Caco-2 (cell line): ENCODE data around the gene CDK2AP2. TPM values are rescaled to one million over a fixed set of nuclear protein-coding genes. Genes with fewer than 3 reads are reported as not detected.
A peak's percentile ranks its signal among the peaks of the same experiment; 100 is the strongest.

ENCODE experiments used
- BruUV-seq: library from RNA; stranded (reverse); fragments of 400-500 nt; replicated peaks from 2 replicates; lab custom pipeline; 2021; lab: Mats Ljungman, UMichigan
- CTCF ChIA-PET: fragments of 300-600 bp; sonication (Branson Sonifier 250); formaldehyde crosslinking; loops from one replicate; lab custom pipeline; 2022; ENCODE audit warnings: antibody characterized with exemption; lab: Charles Lee
- POLR2A ChIA-PET: fragments of 300-600 bp; sonication (Branson Sonifier 250); formaldehyde crosslinking; loops from one replicate; lab custom pipeline; 2022; ENCODE audit warnings: antibody characterized with exemption; lab: Charles Lee
- DNase-seq, 2 experiments: peaks; one replicate each; pipeline versions ENCODE4 v3.0.0 to v3.0.0-alpha.2; 2020 to 2022
- H3K27me3 ChIP-seq: replicated peaks from 2 replicates; pipeline ENCODE4 v1.6.0; 2011; ENCODE audit warnings: low read length; ENCODE audit not compliant: control insufficient read depth, insufficient read depth
- H3K36me3 ChIP-seq: 2 replicates; pipeline ENCODE4 v1.5.1; 2011; ENCODE audit warnings: low read length; ENCODE audit not compliant: control insufficient read depth, insufficient read depth
- H3K4me1 ChIP-seq: fragments of 250-450 bp; sonication (Bioruptor Pico); 2 replicates; pipeline ENCODE4 v1.5.1; 2020; ENCODE audit warnings: mild to moderate bottlenecking
- H3K4me3 ChIP-seq: 2 replicates; pipeline ENCODE4 v1.5.1; 2011; ENCODE audit warnings: low read depth, mild to moderate bottlenecking, control low read depth, low read length
- H3K9me3 ChIP-seq: fragments of 250-450 bp; sonication (Bioruptor Pico); 2 replicates; pipeline ENCODE4 v1.5.1; 2020; ENCODE audit warnings: mild to moderate bottlenecking, moderate library complexity
- H3K27ac Mint-ChIP-seq: one replicate; pipeline ENCODE4 v1.8.0; 2022; ENCODE audit warnings: mixed read lengths; ENCODE audit not compliant: unreplicated experiment
- H3K27me3 Mint-ChIP-seq: one replicate; pipeline ENCODE4 v1.8.0; 2022; ENCODE audit warnings: mixed read lengths; ENCODE audit not compliant: insufficient read depth, unreplicated experiment
- H3K36me3 Mint-ChIP-seq: one replicate; pipeline ENCODE4 v1.8.0; 2022; ENCODE audit warnings: mild to moderate bottlenecking, mixed read lengths; ENCODE audit not compliant: insufficient read depth, unreplicated experiment
- H3K4me1 Mint-ChIP-seq: one replicate; pipeline ENCODE4 v1.8.0; 2022; ENCODE audit warnings: low read depth, mixed read lengths; ENCODE audit not compliant: unreplicated experiment
- H3K4me3 Mint-ChIP-seq: one replicate; pipeline ENCODE4 v1.8.0; 2022; ENCODE audit warnings: mild to moderate bottlenecking, moderate library complexity, mixed read lengths; ENCODE audit not compliant: unreplicated experiment
- H3K9me3 Mint-ChIP-seq: one replicate; pipeline ENCODE4 v1.8.0; 2022; ENCODE audit warnings: mixed read lengths; ENCODE audit not compliant: unreplicated experiment
- CTCF ChIP-seq, 2 experiments: fragments of 200-600 bp in 1 of 2; IDR thresholded peaks; 1 replicate in 1 of 2; 2 replicates in 1 of 2; pipeline versions ENCODE4 v1.5.1 to v1.8.0; 2011 to 2022; ENCODE audit warnings: antibody characterized with exemption in 1 of 2, control low read depth in 1 of 2, inconsistent platforms in 1 of 2, low read depth in 1 of 2, low read length in 1 of 2, mild to moderate bottlenecking in 1 of 2, moderate library complexity in 1 of 2; ENCODE audit not compliant: insufficient read depth in 1 of 2, severe bottlenecking in 1 of 2, unreplicated experiment in 1 of 2
- intact Hi-C: fragments of 100-400 bp; cut with micrococcal nuclease; formaldehyde crosslinking; loops from one replicate; pipeline ENCODE4 v1.10.0; 2022; ENCODE audit not compliant: unreplicated experiment
- total RNA-seq: library from RNA; stranded (reverse); gene quantifications from 2 replicates; pipeline ENCODE4 v1.2.3, GENCODE V29; 2022

The CDK2AP2 gene
- total RNA-seq, 1 experiment from 2014 or later, result 99.4 TPM

DNA sequence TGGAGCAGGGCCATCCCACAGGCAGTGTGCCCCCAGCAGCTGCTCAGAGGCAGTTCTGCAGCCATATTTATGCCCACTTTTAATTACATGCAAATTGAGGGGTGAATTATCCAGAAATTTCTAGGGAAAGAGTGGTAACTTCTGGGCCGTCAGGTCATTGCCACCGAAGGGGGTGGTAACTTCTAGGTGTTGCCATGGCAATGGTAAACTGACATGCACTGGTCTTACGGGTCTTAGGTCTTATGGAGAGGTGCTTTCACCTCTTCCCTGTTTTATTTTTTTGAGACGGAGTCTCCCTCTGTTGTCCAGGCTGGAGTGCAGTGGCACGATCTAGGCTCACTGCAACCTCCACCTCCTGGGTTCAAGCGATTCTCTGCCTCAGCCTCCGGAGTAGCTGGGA, 35.1 kb downstream of the CDK2AP2 start:
- no peak for TF ChIP-seq CTCF (IDR thresholded peaks at IDR 0.05; ENCODE audit: insufficient read depth in 1 of 2, low read depth in 1 of 2, low read length in 1 of 2, severe bottlenecking in 1 of 2, unreplicated experiment in 1 of 2)
- no peaks in the 10 kb centered on the region for H3K27me3 Mint-ChIP-seq
- H3K9me3 Mint-ChIP-seq, result no peaks in the 10 kb centered on the region
- H3K27ac Mint-ChIP-seq, result no peak overlapping the region
- Histone ChIP-seq H3K36me3 (no peaks in the 10 kb centered on the region), H3K4me1 (peaks cover 18% of the 10 kb centered on the region), H3K9me3 (no peaks in the 10 kb centered on the region), H3K27me3 (no peaks in the 10 kb centered on the region), H3K4me3 (no peak overlapping the region)
- peaks cover 7% of the 10 kb centered on the region for H3K4me1 Mint-ChIP-seq
- H3K36me3 Mint-ChIP-seq, result peaks cover 8% of the 10 kb centered on the region
- H3K4me3 Mint-ChIP-seq, result no peak overlapping the region
- ChIA-PET CTCF (interaction anchor here (0.7 kb wide), 1 partner anchor 52 kb away, joined by 4 read pairs; no protein-coding TSS in a partner anchor), POLR2A (no interaction called here)
- BruUV-seq, result no TSS peak
- no peak for DNase-seq
- intact Hi-C loops, result no loop called here

GRCh38 chr11:67470337-67471002, 37.5 kb downstream of the CDK2AP2 start:
- no TSS peak for BruUV-seq
- peak overlapping the region; percentile 94 for H3K4me3 Mint-ChIP-seq
- no peak for DNase-seq

GRCh38 chr11:67469508-67469811, 38.5 kb downstream of the CDK2AP2 start:
- CTCF ChIA-PET, result interaction anchor here (0.6 to 3.8 kb wide), 4 partner anchors 30 to 138 kb away, joined by 3 to 38 read pairs (median 4); partner anchors contain the start of genes GSTP1 and PPP1CA
- Histone ChIP-seq H3K27me3 (no peaks in the 10 kb centered on the region), H3K4me3 (peak overlapping the region; percentile 69), H3K36me3 (no peaks in the 10 kb centered on the region), H3K4me1 (peaks cover 20% of the 10 kb centered on the region), H3K9me3 (no peaks in the 10 kb centered on the region)
- Mint-ChIP-seq H3K36me3 (peaks cover 18% of the 10 kb centered on the region), H3K27me3 (no peaks in the 10 kb centered on the region), H3K4me3 (peak overlapping the region; percentile 94), H3K4me1 (peaks cover 20% of the 10 kb centered on the region), H3K27ac (peak overlapping the region; percentile 40), H3K9me3 (no peaks in the 10 kb centered on the region)
- DNase-seq, result no peak
- POLR2A ChIA-PET, result interaction anchor here (1.4 kb wide), 1 partner anchor 15 kb away, joined by 3 read pairs; no protein-coding TSS in a partner anchor
- no peak for TF ChIP-seq CTCF (IDR thresholded peaks at IDR 0.05; ENCODE audit: insufficient read depth in 1 of 2, low read depth in 1 of 2, low read length in 1 of 2, severe bottlenecking in 1 of 2, unreplicated experiment in 1 of 2)
- no TSS peak for BruUV-seq
- intact Hi-C loops, result loop anchor here (1.0 to 2.0 kb wide), 7 partner anchors 14 to 80 kb away; partner anchors contain the start of genes AIP, CDK2AP2, CORO1B and PPP1CA

More at GRCh38 chr11:67470337-67471002, 37.5 kb downstream of the CDK2AP2 start:
- Mint-ChIP-seq H3K27me3 (no peaks in the 10 kb centered on the region), H3K27ac (no peak overlapping the region), H3K9me3 (no peaks in the 10 kb centered on the region), H3K36me3 (peaks cover 13% of the 10 kb centered on the region), H3K4me1 (peaks cover 14% of the 10 kb centered on the region)
- Histone ChIP-seq H3K36me3 (no peaks in the 10 kb centered on the region), H3K9me3 (no peaks in the 10 kb centered on the region), H3K4me1 (peaks cover 16% of the 10 kb centered on the region), H3K4me3 (no peak overlapping the region), H3K27me3 (no peaks in the 10 kb centered on the region)
- no peak for TF ChIP-seq CTCF (IDR thresholded peaks at IDR 0.05; ENCODE audit: insufficient read depth in 1 of 2, low read depth in 1 of 2, low read length in 1 of 2, severe bottlenecking in 1 of 2, unreplicated experiment in 1 of 2)
- intact Hi-C loops, result no loop called here
- ChIA-PET CTCF (interaction anchor here (3.8 kb wide), 1 partner anchor 69 kb away, joined by 38 read pairs; the partner anchor contains the start of gene PPP1CA), POLR2A (no interaction called here)
